GM21619 (cell line): ENCODE measurements around the gene ATXN1.

Source experiments
- ATAC-seq: cut with Tn5 transposase; IDR thresholded peaks from one replicate; pipeline ENCODE4 v1.9.1; 2021; ENCODE audit not compliant: unreplicated experiment

ATXN1 gene

GRCh38 chr6:16354692-16355091 is 406.6 kb downstream of the ATXN1 start:
- no peak for ATAC-seq

GRCh38 chr6:16352821-16353438 is 408.3 kb downstream of the ATXN1 start:
- no peak for ATAC-seq

DNA sequence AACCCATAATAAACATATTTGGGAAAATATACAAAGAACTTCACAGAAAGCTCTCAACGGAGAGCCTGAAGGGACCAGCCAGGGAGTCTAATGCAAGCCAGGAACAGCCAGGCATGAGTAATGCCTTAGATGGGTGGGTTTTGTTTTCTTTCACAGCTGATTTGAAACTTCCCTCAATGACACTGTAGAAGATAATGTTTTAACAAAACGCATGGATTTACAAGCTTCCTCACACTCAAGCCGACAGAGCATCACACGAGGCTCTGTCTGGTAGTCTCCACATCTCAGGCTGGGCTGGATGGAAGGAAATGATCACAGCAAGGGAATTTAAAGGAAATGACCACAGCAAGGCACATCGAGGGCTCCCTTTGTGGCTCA is 409.0 kb downstream of the ATXN1 start:
- ATAC-seq: no peak

DNA sequence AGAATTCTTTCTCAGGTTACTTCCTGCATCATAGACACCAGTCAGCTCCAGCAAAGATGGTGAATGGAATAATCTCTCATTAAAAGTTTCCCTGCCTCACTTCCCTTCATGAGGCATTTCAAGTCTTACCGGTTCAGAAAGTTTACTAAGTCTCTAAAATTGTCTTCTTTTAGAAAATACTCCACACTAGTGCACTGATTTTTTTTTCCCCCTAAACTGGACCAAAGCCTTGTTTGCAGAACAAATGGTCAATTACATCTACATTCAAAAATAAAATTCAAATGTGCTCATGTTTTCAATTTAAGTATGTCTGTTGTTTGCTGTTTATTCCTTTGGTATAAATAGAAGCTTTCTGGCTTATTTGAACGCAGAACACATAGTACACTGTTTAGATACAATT is 411.7 kb downstream of the ATXN1 start:
- no peak for ATAC-seq

DNA sequence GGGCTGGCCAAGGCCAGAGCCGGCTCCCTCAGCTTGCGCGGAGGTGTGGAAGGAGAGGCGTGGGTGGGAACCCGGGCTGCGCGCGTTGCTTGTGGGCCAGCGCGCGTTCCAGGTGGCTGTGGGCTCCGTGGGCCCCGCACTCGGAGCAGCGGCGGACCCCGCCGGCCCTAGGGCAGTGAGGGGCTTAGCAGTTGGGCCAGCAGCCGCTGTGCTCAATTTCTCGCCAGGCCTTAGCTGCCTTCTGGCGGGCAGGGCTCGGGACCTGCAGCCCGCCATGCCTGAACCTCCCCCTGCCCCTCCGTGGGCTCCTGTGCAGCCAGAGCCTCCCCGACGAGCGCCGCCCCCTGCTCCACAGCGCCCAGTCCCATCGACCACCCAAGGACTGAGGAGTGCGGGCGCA is 414.4 kb downstream of the ATXN1 start:
- ATAC-seq: no peak

DNA sequence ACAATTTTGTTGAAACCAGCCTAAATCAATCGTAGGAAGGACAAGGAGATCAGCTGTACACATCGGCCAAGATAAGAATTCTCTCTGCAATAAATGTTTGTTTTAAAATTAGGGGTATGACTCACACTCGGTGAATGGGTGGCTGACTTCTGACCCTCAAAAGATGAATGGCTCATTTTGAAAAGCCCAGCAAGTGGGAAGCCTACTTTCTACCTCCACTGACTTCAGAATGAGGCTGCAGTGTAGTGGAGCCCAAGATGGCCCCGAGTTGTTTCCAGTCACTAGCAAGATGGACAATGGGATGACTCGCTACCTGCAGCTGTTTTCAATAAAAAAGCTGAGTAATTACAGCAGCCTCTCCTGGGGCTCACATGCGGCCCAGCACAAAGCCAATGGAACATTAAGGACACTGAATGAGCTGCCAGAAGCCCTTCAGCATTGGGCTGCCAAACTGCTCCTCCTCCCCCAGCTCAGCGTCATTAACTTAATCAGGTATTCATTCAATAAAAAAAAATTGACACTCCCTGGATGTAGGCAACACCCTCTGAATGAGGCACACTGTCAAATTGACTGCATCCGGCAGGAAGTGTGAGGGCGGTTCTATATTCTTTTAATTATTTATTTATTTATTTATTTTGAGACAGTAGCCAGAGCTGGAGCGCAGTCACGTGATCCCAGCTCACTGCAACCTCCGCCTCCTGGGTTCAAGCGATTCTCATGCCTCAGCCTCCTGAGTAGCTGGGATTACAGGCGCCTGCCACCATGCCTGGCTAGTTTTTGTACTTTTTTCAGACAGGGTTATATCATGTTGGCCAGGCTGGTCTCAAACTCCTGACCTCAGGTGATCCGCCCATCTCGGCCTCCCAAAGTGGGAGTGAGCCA is 415.6 kb downstream of the ATXN1 start:
- no peak for ATAC-seq

- ATAC-seq: no peak
Measured at GRCh38 chr6:16344756-16345155, 416.5 kb downstream of the ATXN1 start.

- ATAC-seq: no peak
Measured at GRCh38 chr6:16343593-16343992, 417.7 kb downstream of the ATXN1 start.

- no peak for ATAC-seq
Measured at GRCh38 chr6:16339265-16339587, 422.0 kb downstream of the ATXN1 start.

GRCh38 chr6:16338577-16339264 is 422.5 kb downstream of the ATXN1 start:
- ATAC-seq: no peak

DNA sequence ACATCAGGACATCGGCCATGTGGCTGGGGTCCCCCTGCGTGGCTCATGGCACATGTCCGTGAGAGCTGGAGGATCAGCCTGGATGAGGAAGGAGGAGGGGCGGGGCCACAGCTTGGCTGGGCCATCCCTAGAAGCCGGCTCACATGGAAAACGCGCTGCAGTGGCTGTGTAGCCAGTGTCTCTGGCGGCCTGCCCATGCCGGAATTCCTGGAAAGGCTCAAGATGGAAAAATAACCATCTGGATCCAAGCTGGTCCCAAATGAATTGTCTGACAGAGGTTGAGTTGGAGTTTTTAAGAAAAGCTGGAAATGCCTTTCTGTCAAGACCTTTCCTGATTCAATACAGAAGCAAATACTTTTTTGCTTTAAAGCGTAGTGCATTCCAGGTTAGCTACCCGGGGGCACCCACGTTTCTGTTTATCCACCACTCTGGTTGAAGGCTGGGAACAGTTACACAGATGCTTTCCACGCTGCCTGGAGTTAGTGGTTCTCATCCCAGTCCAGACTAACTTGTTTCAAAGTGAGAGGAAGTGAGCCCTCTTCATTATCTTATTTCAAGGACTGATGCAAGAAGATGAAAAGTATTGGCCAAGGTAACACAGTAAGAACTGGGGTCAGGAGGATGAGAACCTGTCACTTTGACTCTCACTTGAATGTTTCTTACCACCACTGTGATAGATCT is 423.8 kb downstream of the ATXN1 start:
- no peak for ATAC-seq

GRCh38 chr6:16336911-16337294 is 424.4 kb downstream of the ATXN1 start:
- ATAC-seq: no peak

DNA sequence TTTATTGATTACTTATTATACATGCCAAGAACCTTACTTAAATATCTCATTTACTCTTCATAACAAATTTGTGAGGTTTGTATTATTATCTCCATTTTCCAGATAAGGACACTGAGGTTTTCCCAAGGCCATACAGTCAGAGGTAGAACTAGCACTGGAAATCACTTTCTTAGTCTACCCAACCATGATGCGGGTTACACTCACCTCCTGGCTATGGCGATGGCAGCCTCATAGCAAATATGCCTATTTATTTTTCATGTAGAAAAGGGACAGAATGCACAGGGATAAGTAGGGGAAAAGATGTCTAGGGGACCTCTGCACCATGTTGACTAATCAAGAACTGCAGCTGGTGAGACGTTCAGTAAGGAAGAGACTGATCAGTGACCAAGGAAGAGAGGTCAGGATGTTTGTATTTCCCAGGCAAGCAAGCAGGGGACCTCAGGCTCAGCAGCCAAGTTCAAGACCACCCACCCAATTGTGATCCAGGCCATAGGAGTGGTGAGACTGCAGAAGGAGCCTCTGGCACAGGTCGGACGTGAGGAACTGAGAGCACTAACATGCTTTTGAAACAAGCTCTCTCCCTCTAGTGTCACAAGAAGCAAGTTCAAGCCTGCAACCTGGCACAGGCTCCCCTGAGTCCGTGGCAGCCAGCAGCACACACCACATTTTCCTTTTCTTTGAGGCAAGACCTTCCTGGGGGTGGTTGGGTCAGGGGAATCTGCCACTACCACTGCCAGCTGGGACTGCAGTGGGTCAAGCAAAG is 425.0 kb downstream of the ATXN1 start:
- ATAC-seq: no peak

DNA sequence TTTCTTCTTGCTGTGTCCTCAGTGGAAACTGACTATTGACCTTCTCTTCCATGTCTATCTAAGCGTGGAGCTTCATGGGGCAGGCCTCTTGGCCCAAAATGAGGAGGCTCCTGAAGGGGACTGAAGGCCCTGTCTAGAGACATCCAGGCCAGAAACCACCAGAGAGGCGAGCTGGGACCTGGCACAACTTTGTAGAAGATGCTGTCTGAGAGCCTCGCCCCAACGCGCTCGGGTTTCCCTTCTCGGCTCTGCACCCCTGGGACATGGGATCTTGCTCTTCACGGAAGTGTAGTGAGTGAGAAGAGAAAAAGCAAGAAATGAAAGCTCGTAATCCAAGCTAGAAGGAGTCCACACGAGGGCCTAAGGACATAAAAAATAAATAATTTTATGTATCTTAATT is 426.1 kb downstream of the ATXN1 start:
- ATAC-seq: no peak

GRCh38 chr6:16334671-16335070 is 426.6 kb downstream of the ATXN1 start:
- no peak for ATAC-seq

GRCh38 chr6:16333580-16333979 is 427.7 kb downstream of the ATXN1 start:
- ATAC-seq: no peak

DNA sequence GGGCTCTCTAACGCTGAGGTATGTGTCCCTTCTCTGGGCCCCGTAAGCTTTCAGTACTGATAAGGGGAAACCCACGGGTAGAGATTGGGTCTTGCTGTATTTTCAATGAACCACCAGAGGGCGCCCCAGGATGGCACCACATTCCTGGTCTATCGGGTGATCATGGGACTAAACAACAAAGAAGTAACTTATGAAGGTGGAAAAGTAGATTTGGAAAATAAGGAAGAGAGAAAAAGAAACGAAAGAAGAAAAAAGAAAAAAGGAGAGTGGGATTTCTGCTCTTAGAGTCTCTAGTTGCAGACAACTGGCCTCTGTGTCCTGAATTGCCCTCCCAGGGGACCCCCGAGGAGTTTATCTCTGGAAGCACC is 429.1 kb downstream of the ATXN1 start:
- ATAC-seq: peak; percentile 83

- peak; percentile 41 for ATAC-seq
Measured at GRCh38 chr6:16331384-16332174, 429.7 kb downstream of the ATXN1 start.

DNA sequence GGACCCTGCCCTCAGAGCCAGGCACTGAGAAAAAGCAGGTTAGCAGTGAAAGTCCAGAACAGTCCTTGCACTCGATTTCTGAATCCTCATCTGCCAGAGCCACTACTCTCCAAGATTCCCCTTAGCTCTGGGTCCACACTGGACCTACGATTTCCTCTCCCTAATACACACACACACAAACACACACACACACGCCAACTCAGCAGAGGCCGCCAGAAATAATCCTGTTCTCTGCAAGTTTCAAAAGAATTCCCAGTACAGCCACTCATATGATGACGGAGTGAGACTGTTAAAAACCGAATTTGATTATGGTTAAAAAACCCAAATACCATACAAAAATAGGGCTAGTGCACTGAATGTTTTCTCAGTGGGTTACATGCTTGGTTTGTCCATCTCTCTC is 432.0 kb downstream of the ATXN1 start:
- no peak for ATAC-seq

DNA sequence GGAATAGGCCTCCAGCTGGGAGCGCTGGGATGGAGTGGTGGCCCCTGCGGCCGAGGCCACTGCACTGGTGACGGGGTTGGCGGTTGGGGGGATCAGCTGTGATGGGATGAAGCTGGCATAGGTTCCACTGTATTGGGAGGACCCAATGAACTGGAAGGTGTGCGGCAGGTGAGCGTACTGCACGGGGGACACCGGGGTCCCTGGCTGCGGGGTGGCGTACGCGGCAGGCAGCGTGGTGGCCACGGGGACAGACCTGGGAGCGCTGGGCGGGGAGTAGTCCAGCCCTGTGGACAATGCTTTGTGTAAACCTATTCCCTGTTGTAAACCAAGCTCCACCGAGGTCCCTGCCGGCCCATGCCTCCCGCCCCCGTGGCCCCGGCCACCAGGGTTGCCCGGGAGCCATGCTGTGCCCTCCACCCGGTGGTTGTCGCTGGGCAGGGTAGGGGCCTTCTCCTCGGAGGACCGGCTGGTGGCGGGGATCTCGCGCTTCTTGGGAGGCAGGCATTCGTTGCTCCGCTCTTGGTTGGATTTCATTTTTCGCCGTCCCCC is 433.4 kb downstream of the ATXN1 start:
- no peak for ATAC-seq
